Endothelial cell of umbilical vein (primary cell): ENCODE measurements around the gene PTCSC3.

Experiments
- JUN ChIP-seq: IDR thresholded peaks from 2 replicates; pipeline ENCODE4 v1.6.1; 2011; ENCODE audit warnings: borderline replicate concordance, low read depth; ENCODE audit not compliant: insufficient read length, insufficient read depth
- POLR2A ChIP-seq: IDR thresholded peaks from 2 replicates; pipeline ENCODE4 v1.6.1; 2012; ENCODE audit warnings: low read depth, mild to moderate bottlenecking, control low read depth, low read length
- POLR2AphosphoS5 ChIP-seq: IDR thresholded peaks from 2 replicates; pipeline ENCODE4 v1.6.1; 2012; ENCODE audit warnings: low read depth, mild to moderate bottlenecking, control low read depth, low read length, moderate library complexity; ENCODE audit not compliant: insufficient read depth
- TF ChIP-seq, protein P1 (sequence below), 2 donors: IDR thresholded peaks; 1 replicate in 1 of 2; 2 replicates in 1 of 2; pipeline ENCODE4 v1.5.1; 2011; ENCODE audit warnings: low read length in 2 of 2, mild to moderate bottlenecking in 2 of 2, moderate library complexity in 2 of 2, control low read depth in 1 of 2, inconsistent platforms in 1 of 2, low read depth in 1 of 2; ENCODE audit not compliant: insufficient read depth in 1 of 2; ENCODE audit errors: extremely low read depth in 1 of 2

DNA sequence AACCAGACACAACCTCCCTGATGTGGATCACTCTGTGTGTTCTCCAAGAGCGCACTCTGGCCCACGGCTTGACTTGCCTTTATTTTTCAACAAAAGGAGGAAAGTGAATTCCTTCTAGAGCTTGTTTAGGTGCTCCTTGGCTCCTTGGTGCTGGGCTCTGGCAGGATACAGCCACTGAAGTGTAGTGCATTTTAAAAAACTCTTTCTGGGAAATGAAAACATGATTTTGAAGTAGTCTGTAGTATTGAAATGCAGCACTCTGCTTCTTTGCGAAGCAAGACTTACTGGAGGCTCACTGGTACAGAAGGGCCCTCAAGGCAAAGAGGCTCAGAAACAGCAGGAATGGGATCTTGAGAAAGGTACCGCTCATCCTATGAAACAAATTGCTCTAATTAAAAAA lies 81.6 kb downstream of the PTCSC3 start:
- TF ChIP-seq, protein P1, sequence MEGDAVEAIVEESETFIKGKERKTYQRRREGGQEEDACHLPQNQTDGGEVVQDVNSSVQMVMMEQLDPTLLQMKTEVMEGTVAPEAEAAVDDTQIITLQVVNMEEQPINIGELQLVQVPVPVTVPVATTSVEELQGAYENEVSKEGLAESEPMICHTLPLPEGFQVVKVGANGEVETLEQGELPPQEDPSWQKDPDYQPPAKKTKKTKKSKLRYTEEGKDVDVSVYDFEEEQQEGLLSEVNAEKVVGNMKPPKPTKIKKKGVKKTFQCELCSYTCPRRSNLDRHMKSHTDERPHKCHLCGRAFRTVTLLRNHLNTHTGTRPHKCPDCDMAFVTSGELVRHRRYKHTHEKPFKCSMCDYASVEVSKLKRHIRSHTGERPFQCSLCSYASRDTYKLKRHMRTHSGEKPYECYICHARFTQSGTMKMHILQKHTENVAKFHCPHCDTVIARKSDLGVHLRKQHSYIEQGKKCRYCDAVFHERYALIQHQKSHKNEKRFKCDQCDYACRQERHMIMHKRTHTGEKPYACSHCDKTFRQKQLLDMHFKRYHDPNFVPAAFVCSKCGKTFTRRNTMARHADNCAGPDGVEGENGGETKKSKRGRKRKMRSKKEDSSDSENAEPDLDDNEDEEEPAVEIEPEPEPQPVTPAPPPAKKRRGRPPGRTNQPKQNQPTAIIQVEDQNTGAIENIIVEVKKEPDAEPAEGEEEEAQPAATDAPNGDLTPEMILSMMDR (IDR thresholded peaks at IDR 0.05; ENCODE audit: extremely low read depth in 1 of 2, insufficient read depth in 1 of 2, low read depth in 1 of 2, low read length in 2 of 2): no peak
- TF ChIP-seq POLR2AphosphoS5: no peak
- TF ChIP-seq POLR2A: no peak
- TF ChIP-seq JUN: no peak
